Stimulated activated CD4-positive, alpha-beta T cell treated with anti-CD3 and anti-CD28 coated beads, TNF-alpha, amount 100 ng/mL, for 4 hours (primary cell): ENCODE data around the gene OR5K2.

Source experiments
- DNase-seq, 3 experiments: peaks; one replicate each; pipeline ENCODE4 v3.0.0-alpha.2; 2020; ENCODE audit warnings: low read depth in 3 of 3

OR5K2 gene

DNA sequence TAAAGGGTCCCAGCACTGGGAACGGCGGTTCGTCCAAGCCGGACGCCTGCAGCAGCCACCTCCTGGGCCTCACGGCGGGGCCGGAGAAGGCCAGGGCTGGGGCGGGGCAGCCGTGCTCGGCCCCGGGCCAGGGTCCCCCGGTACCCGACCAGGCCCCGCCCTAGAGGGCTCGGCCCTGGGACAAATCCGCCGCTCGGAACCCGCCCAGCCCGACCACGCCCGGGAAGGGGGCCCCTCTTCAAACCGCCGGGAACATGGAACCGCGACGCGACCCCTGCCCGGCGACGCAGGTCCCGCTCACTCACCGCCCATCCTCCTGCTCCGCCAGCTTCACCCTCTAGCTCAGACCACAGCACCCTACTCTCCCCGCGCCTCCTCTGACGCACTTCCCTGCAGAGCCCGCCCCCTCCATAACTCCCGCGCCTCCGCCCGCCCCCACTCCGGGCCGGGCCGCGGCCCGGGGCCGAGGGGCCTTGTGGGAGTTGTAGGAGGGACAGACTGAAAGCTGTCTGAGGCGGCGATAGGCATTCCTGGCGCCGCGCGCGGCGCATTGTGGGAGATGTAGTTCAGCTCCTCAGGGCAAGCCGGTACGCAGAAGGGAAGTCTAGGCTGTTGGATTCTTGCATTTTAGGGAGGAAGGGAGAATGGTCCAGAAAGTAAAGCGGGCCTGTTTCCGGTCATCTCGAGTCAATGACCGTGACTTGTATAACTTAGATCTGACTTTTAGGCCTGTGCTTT lies 25.2 kb downstream of the OR5K2 start, which contains the start of gene CLDND1:
TSS of gene CLDND1 (minus strand) at position 359 of the 738 bp plus-strand sequence. CDS start 1,478 bp downstream, outside the sequence.
- DNase-seq = peak; percentile 90 to 96 (median 93)

DNA sequence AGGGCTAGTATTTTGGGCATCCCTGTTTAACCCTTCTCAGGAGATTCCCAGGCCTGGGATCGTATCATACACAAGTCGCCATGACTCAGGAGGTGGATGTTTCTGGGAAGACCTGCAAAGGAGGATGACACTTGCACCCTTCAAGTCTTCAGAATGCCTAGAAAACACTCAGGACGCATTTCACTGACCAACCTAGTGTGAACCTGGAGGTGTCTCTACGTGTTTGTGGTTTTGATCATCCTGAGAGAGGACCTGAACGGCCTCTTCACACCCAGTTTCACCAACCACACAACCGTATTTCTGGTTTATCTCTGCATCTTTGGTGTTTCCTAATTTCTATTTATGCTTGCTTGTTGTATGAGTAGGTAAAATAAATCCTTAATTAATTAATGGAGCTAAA lies 28.0 kb downstream of the OR5K2 start:
- DNase-seq = no peak

DNA sequence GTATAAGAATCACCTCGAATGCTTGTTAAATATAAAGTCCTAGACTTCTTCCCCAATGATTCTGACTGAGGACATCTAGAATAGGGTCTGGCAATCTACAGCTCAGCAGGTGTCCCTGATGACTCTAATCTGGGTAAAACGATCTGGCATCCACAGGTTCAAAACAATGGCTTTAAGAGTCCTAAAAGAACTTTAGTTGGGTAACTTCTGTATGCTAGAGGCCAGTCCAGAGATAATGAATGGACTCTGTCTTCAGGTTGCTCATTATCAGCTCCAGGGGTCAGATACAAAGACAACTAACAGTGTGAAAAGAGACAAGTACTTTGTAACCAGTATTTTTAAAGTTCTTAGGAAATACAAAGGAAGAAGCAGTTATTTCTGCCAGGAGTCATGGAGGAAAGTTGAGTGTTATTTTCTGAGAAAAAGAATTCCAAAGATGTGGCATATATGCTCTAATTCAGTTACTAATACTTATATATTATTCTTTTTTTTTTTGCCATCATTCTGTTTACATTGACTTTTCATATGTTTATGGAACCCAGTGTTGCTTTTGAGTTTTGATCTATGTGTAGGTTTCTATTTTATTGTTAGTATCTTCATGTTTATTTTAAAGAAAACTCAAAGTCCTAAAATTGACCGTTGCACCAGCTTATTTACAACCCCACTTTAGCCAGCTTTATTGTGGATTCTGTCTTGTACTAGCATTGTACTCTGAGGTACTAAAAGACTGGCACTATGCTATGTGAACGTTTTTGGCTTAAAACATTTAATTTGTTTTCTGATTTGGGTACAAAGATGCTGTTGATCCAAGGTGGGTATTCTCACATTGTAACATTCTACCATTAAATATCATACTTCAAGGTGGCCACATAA lies 31.2 kb downstream of the OR5K2 start:
- no peak for DNase-seq

DNA sequence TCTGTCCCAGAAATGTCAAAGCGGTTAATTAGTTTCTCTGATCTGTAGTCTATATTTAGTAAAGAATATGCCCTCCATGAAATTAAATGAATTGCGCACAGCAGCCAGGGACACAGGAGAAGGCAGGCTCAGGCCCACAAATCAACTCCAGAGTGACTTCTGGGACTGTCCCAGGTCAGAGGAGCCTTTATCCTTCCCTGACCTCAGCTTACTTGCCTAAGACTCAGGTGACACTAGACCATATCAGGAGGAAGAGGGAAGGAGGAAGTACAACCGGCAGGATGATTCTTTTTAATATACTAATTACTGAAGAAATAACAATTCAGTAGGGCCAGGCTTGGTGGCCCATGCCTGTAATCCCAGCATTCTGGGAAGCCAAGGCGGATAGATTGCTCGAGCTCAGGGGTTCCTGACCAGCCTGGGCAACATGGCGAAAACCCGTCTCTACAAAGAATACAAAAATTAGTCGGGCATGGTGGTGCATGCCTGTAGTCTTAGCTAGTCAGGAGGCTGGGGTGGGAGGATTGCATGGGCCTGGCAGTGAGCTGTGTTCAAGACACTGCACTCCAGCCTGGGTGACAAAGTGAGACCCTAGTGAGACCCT lies 32.5 kb downstream of the OR5K2 start:
- DNase-seq = no peak

DNA sequence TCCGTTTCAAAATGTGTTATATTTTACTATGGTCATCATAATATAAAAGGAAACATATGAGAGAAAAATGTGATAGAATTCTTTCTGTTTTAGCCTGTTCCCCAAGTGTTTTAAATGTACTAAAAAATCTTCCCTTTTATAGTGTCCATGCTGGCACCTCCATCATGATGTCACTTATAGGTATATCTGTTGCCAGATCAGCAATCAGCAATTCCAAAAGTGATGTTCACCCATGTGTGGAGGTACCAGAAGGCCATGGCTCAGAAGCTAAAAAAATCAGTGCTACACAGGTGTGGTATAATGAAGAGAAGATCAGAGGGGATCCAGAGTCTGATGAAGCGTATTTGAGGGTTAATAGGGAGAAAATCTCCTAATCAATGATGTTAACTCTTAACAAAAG lies 33.2 kb downstream of the OR5K2 start:
- no peak for DNase-seq

DNA sequence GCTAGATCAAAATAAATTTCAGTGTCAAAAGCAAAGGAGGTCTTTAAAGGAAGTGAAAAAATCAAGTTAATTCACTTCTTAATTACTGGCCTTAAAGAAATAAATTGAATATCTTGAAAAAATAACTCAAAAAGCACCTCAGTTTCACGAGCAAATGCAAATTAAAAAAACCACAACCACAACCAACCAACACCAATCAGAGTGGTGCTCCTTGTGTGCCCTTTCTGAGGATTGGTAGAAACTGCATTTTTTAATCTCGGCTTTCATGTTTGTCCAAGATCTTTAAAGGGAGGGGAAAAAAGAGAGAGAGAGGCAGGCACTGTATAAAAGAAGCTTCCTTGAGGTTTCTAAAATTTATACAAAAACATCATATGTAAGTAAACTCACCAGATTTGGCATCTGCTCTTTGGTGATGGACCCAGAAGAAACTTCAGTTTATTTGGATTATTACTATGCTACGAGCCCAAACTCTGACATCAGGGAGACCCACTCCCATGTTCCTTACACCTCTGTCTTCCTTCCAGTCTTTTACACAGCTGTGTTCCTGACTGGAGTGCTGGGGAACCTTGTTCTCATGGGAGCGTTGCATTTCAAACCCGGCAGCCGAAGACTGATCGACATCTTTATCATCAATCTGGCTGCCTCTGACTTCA lies 34.3 kb downstream of the OR5K2 start, which contains the start of gene GPR15:
TSS of gene GPR15 (plus strand) at position 357 of the 653 bp plus-strand sequence. CDS start at position 413, 56 bp downstream.
- DNase-seq = no peak

DNA sequence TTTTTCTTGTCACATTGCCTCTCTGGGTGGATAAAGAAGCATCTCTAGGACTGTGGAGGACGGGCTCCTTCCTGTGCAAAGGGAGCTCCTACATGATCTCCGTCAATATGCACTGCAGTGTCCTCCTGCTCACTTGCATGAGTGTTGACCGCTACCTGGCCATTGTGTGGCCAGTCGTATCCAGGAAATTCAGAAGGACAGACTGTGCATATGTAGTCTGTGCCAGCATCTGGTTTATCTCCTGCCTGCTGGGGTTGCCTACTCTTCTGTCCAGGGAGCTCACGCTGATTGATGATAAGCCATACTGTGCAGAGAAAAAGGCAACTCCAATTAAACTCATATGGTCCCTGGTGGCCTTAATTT lies 34.8 kb downstream of the OR5K2 start:
- no peak for DNase-seq

DNA sequence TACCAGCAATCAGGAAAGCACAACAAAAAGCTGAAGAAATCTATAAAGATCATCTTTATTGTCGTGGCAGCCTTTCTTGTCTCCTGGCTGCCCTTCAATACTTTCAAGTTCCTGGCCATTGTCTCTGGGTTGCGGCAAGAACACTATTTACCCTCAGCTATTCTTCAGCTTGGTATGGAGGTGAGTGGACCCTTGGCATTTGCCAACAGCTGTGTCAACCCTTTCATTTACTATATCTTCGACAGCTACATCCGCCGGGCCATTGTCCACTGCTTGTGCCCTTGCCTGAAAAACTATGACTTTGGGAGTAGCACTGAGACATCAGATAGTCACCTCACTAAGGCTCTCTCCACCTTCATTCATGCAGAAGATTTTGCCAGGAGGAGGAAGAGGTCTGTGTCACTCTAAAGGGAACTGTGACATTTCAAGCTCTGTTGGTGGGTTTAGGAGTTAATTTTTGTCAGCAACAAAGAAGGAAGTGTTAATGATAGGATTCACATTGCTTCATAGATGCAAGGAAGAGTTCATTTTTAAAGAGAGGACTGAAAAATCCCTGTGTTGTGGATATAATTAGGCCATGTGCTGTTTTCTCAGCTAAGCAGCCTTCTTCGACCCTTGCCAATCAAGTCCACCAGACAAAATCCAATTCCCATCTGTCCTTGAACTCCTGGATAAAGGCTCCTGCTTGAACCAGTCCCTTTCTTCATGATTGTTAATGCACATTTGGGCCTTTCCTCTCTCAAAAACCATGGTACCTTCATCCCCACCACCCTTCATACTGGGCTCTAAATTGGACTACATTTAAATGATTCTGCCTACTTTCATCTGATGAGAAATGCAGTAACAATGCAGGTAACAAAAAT lies 35.5 kb downstream of the OR5K2 start:
- DNase-seq = no peak

DNA sequence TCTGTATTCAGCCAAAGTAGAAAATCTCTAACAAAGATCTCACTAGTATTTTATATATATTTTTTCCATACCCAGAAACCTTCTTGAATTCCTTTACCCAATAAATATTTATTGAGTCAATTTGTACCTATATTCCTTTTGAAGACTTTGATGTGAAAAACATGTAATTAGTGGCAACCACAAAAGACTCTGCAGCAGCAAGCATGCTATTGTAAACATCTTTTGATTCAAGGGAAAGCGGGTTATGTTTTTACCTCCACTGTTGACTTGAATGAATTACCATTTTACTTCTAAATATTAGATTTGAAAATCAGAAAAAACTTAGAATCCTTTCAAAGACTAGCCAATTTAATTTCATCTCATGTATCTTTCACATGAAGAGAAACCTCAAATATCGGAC lies 36.7 kb downstream of the OR5K2 start:
- DNase-seq = no peak

DNA sequence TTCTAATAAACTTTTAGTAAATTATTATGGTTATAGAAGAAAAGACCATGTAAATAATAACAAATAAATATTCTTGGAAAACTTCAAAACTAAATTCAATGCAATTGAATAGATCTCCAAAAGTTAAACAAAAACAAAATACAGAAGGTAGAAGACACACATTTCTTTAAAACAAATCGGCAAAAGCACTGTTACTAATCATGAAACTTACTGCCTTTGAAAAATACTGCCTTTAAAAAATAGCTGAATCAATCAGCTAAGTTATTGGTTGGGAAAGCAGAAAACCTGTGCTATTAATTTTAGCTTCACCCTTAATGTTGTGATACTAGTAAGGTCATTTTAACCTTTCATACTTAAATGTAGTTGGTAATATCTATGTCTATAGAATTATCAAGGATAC lies 37.3 kb downstream of the OR5K2 start:
- no peak for DNase-seq

DNA sequence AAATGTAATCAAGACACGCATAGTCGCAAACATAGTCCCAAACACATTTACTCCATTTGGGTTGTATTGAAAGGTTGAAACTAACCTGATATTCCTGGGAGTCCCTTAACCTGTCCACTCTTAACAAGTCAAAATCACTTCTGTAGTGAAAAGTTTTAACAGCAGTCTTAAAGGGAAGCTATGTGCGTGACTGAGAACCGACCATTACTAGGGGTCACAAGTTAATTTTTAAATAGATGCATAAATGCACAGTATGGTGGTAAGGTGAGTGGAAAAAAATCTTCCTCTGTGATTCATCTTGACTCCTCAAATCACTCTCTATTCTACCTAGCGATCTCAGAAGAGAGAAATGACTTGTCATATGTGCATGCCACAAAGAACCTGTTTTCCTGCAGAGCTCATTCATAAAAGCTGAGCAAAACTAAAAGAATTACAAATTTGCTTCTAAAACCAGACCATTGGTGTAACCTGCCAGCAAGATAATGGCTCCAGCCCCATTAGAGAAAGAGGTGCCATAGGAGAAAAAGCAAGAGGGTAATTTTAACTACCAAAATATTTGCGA lies 39.1 kb downstream of the OR5K2 start:
- no peak for DNase-seq

DNA sequence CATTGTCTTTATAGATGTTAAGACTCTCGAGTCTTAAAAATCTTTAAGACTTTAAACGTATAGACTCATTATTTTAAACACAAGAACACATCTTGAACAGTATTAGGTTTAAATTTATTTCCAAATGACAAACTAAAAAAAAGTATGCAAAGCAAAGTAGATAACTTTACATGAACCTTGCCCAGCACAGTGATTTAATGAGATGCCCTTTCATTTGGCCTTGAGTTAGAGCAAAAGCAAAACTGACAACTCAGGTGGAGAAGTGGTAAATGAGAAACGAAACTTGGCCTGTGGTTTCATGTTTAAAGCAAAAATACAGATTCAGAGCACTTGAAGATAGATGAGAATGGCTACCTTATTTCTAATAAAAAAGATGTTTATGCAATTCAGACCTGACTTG lies 42.9 kb downstream of the OR5K2 start:
- DNase-seq = no peak

DNA sequence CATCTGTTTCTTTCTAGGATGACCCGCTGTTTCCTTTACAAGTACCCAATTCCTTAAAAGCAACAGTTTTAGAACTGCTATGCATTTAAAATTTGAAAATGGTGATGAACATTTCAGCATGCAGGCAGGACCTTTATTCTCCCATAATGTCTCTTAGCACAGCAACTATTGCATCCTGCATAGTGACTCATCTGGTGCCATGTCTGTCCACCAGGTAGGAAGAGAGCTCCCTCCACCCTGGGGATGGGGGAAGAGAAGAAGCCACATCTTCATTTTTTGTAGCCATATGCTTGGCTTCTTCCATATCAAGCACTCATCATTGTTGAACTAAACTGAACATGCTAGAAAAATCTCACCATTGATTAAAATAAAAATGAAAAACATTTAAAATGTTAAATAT lies 44.2 kb downstream of the OR5K2 start:
- DNase-seq = no peak

DNA sequence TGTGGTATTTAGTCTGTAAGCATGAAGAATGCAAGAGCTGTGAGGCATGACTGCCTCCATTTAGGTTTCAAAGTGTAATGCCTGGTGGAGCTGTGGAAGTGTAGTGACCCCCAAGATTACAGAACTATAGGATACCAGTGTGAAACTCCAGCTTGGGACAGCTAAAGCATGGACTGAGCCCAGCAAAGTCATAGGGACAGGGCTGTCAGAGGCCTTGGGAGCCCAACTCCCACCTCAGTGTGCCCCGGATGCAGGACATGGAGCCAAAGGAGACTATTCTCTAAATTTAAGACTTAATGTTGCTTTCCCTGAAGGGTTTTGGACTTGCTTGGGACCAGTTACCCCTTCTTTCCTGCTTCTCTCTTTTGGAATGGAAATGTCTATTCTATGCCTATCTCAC lies 45.1 kb downstream of the OR5K2 start:
- DNase-seq = no peak

DNA sequence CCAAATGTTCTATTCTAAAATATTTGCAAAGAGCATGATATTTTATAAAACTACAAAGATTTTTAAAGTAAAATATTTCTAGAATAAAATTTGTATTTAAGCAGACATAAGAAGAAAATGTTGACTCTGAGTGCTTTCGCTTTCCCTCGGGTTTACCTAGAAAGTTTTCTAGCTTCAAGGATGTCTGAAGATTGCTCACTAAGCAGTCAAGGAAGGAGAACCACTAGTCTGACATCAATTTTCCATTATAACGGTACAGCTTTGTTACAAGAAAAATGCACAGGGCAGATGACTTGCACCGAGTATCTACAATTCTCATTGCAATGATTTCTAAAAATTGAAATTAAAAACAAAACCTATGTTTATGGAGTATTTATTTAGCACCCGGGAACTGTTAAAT lies 48.5 kb downstream of the OR5K2 start:
- no peak for DNase-seq
